Measurements from ENCODE around the gene MTHFD1.

DNA sequence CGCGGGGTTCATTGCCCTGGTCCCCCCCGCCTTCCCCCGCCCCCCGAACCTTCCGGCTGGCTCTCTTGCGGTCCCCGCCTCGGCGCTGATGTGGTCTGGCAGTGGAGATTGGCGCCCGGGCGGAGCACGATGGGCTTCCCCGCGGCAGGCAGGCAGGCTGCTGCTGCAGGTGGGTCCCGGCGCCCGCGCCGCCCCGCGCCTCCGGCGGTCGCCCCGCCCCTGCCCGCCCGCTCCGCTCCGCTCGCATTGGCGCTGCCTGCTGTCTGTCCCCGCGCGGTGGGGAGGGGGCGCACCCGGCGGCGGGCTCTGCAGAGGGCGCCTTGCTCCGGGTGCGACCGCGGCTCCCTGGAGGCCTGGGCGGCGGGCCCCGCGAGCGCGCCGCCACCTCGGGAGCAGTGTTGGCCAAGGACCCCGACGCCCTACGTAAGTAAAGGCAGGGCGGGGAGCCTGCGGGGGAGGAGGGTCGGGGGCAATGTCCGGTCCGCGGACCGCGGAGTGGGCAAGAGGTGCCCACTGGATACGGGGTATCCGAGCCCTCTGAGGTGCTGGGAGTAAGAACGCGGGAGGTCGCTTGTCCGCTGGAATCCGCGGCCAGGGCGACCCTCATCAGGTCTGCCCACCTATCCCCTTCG lies 77.2 kb downstream of the MTHFD1 start, which contains the start of gene AKAP5:
- TF ChIP-seq TAF1 (IDR thresholded peaks at IDR 0.05; ENCODE audit: borderline replicate concordance, insufficient read depth, low read length) (no peak), POLR2AphosphoS5 (IDR thresholded peaks at IDR 0.05; ENCODE audit: low read depth, low read length) (no peak)
- TF ChIP-seq, protein P1, sequence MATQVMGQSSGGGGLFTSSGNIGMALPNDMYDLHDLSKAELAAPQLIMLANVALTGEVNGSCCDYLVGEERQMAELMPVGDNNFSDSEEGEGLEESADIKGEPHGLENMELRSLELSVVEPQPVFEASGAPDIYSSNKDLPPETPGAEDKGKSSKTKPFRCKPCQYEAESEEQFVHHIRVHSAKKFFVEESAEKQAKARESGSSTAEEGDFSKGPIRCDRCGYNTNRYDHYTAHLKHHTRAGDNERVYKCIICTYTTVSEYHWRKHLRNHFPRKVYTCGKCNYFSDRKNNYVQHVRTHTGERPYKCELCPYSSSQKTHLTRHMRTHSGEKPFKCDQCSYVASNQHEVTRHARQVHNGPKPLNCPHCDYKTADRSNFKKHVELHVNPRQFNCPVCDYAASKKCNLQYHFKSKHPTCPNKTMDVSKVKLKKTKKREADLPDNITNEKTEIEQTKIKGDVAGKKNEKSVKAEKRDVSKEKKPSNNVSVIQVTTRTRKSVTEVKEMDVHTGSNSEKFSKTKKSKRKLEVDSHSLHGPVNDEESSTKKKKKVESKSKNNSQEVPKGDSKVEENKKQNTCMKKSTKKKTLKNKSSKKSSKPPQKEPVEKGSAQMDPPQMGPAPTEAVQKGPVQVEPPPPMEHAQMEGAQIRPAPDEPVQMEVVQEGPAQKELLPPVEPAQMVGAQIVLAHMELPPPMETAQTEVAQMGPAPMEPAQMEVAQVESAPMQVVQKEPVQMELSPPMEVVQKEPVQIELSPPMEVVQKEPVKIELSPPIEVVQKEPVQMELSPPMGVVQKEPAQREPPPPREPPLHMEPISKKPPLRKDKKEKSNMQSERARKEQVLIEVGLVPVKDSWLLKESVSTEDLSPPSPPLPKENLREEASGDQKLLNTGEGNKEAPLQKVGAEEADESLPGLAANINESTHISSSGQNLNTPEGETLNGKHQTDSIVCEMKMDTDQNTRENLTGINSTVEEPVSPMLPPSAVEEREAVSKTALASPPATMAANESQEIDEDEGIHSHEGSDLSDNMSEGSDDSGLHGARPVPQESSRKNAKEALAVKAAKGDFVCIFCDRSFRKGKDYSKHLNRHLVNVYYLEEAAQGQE (IDR thresholded peaks at IDR 0.05; ENCODE audit: insufficient read depth in 1 of 2, low read depth in 2 of 2, low read length in 2 of 2), result no peak
